A673 (cell line): ENCODE data around the gene OXSR1. TPM values are rescaled to one million over a fixed set of nuclear protein-coding genes. Genes with fewer than 3 reads are reported as not detected.

Experiments
- BruUV-seq: library from RNA; stranded (reverse); fragments of 400-500 nt; replicated peaks from 2 replicates; lab custom pipeline; 2021; lab: Mats Ljungman, UMichigan
- CTCF ChIA-PET: fragments of 300-600 bp; sonication (Branson Sonifier 250); formaldehyde crosslinking; loops from one replicate; lab custom pipeline; 2022; ENCODE audit warnings: antibody characterized with exemption; lab: Charles Lee
- POLR2A ChIA-PET: fragments of 300-600 bp; sonication (Branson Sonifier 250); formaldehyde crosslinking; loops from one replicate; lab custom pipeline; 2022; ENCODE audit warnings: antibody characterized with exemption; ENCODE audit not compliant: low non-redundant PET; lab: Charles Lee
- DNase-seq: peaks from one replicate; pipeline ENCODE4 v3.0.0-alpha.2; 2015; ENCODE audit warnings: low spot score
- H3K27ac ChIP-seq: fragments of 200-600 bp; sonication (generic); 2 replicates; pipeline ENCODE4 v1.5.1; 2016; ENCODE audit warnings: mixed run types, low read depth, mild to moderate bottlenecking, mixed read lengths, antibody characterized with exemption, low read length; ENCODE audit not compliant: poor library complexity, severe bottlenecking
- H3K27me3 ChIP-seq: fragments of 200-600 bp; sonication (generic); replicated peaks from 2 replicates; pipeline ENCODE4 v1.6.1; 2017; ENCODE audit warnings: mixed run types, low read depth, mild to moderate bottlenecking, mixed read lengths, antibody characterized with exemption, low read length; ENCODE audit not compliant: insufficient read depth, poor library complexity
- H3K36me3 ChIP-seq: fragments of 200-600 bp; sonication (generic); 2 replicates; pipeline ENCODE4 v1.6.1; 2016; ENCODE audit warnings: mixed run types, mild to moderate bottlenecking, mixed read lengths, antibody characterized with exemption, low read length; ENCODE audit not compliant: insufficient read depth, poor library complexity, severe bottlenecking
- H3K4me1 ChIP-seq: fragments of 200-600 bp; sonication (generic); 2 replicates; pipeline ENCODE4 v1.6.1; 2017; ENCODE audit warnings: mixed run types, mild to moderate bottlenecking, mixed read lengths, antibody characterized with exemption, low read length; ENCODE audit not compliant: insufficient read depth, poor library complexity, severe bottlenecking
- H3K4me3 ChIP-seq: fragments of 200-600 bp; sonication (generic); 2 replicates; pipeline ENCODE4 v1.5.1; 2016; ENCODE audit warnings: low read depth, mixed run types, mild to moderate bottlenecking, mixed read lengths, low read length; ENCODE audit not compliant: poor library complexity, severe bottlenecking
- H3K9me3 ChIP-seq: fragments of 200-600 bp; sonication (generic); 2 replicates; pipeline ENCODE4 v1.6.1; 2016; ENCODE audit warnings: mixed run types, low read depth, mild to moderate bottlenecking, mixed read lengths, antibody characterized with exemption, low read length; ENCODE audit not compliant: poor library complexity, severe bottlenecking
- EZH2 ChIP-seq: fragments of 200-600 bp; sonication (generic); IDR thresholded peaks from 2 replicates; pipeline ENCODE4 v1.6.1; 2017; ENCODE audit warnings: borderline replicate concordance, low read depth, mild to moderate bottlenecking, mixed read lengths, antibody characterized with exemption, low read length; ENCODE audit not compliant: poor library complexity, severe bottlenecking
- intact Hi-C: fragments of 100-400 bp; cut with micrococcal nuclease; formaldehyde crosslinking; loops from one replicate; pipeline ENCODE4 v1.10.0; 2022; ENCODE audit not compliant: unreplicated experiment
- total RNA-seq: library from RNA; stranded (reverse); gene quantifications from 2 replicates; pipeline ENCODE4 v1.2.3, GENCODE V29; 2021
- TF ChIP-seq, protein P1 (sequence below): fragments of 300-800, 200-600 bp; sonication (generic); conservative IDR thresholded peaks from 2 replicates; pipeline ENCODE4 v1.5.1; 2017; ENCODE audit warnings: low read depth, mild to moderate bottlenecking, antibody characterized with exemption, low read length, moderate library complexity, mixed read lengths

The OXSR1 gene
- total RNA-seq, 1 experiment from 2014 or later = 30.9 TPM

DNA sequence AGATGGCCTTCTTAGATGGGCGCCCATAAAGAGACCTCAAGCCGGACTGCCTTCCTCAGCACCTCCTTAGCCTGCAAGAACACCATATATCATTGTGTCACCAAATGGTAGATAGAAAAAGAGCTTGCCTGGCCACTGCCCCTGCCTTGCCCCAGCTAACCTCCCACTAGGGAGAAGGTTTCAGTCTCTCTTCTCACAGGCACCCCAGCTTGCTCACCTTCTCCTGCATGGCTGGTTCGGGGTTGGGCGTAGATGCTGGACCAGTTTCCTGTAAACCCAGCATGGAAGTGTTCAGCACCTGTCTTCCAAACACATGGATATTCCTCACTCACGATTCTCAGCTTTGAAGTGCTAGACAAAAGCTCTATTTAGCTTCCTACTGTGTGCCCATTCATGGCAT lies 113.5 kb downstream of the OXSR1 start:
- no peaks in the 10 kb centered on the region for H3K27me3 ChIP-seq
- H3K36me3 ChIP-seq = no peaks in the 10 kb centered on the region
- no peaks in the 10 kb centered on the region for H3K4me1 ChIP-seq
- H3K4me3 ChIP-seq = no peak overlapping the region
- intact Hi-C loops = no loop called here
- no peak overlapping the region for H3K27ac ChIP-seq
- no peaks in the 10 kb centered on the region for H3K9me3 ChIP-seq
- ChIA-PET CTCF (no interaction called here), POLR2A (no interaction called here)
- DNase-seq = no peak
- no TSS peak for BruUV-seq
- TF ChIP-seq, protein P1, sequence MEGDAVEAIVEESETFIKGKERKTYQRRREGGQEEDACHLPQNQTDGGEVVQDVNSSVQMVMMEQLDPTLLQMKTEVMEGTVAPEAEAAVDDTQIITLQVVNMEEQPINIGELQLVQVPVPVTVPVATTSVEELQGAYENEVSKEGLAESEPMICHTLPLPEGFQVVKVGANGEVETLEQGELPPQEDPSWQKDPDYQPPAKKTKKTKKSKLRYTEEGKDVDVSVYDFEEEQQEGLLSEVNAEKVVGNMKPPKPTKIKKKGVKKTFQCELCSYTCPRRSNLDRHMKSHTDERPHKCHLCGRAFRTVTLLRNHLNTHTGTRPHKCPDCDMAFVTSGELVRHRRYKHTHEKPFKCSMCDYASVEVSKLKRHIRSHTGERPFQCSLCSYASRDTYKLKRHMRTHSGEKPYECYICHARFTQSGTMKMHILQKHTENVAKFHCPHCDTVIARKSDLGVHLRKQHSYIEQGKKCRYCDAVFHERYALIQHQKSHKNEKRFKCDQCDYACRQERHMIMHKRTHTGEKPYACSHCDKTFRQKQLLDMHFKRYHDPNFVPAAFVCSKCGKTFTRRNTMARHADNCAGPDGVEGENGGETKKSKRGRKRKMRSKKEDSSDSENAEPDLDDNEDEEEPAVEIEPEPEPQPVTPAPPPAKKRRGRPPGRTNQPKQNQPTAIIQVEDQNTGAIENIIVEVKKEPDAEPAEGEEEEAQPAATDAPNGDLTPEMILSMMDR = no peak

DNA sequence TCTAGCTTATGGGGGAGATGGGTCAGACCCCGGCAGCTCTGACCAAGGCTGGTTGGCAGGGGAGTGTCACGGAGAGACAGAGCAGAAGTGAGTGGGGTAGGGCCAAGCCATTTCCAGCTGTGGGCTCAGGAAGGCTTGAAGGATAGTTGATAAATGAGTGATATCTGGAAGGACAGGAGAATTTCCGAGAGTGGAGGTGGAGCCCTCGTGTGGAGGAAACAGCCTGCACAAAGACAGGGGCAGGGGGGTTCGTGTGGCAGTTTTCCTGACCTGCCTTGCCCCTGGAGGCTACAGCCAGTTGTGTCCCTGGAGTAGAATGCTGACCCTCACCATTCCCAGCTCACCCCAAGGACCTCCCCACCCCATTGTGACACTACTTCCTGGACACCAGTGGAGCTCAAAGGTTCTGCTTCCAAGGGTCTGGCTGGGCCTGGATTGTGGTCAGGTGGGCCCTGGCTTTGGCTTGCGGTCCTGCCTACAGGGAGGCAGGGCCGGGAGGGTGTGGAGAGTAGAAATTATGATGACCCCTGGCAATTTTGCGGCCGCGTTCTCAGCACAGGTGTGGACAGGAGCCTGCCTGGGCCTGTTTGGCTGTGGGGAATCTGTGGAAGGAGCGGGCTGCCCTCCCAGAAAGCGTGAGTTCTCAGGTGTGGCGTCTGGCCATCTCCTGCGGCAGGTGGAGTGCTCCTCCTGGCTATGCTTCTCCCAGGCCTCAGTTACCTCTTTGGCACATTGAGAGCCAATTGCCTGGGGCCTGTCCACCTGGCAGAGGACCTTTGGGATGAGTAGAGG lies 116.8 kb downstream of the OXSR1 start, which contains the start of gene SLC22A14:
Gene SLC22A14, plus strand, starts transcription at position 400 of the 792 bp plus-strand sequence. CDS start 23,733 bp downstream, outside the sequence.
- intact Hi-C loops = loop anchor here (10.0 kb wide), 1 partner anchor 167 kb away; no protein-coding TSS in a partner anchor
- POLR2A ChIA-PET = no interaction called here
- H3K36me3 ChIP-seq = no peaks in the 10 kb centered on the region

DNA sequence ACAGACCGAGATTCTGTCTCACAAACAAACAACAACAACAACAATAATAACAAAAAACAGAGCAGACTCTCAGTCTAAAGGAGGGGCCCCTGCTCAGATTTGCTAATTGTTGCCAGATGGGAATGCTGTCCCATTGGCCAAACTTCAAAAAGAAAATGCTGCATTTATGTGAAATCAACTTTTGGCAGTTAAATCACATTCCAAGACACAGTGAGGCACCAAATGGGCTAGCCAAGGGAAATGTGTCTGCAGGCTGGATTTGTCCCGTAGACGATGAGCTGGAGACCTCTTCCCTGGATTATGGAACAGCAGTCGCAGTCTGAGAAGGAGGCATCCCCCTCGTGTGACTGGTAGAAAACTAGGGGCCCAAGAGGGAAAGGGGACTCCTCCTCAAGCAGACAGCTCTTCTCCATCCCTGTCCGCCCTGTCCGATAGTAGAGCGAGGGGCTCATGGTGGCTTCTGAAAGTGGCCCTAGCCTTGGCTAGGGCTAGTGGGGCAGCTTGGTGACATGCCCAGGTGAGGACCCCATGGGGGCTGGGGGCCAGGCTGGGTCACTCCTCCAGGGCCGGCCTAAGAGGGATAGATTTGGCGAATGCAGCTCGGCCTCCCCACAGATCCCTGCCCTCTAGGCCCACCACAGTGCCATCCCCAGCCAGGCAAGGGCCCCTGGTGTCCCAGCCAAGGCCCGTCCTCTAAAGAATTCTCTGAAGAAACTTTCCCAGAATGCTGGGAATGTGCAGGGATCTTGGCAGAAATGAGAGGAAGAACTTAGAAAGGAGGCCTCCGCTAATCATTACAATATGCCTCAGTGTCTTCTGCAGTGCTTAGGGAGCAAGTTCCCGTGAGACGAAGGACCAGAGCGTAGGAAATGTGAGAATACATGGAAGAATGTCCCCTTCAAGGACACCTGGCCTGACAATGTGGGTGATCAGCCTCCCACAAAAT lies 118.7 kb downstream of the OXSR1 start:
- no peaks in the 10 kb centered on the region for H3K27me3 ChIP-seq
- intact Hi-C loops = loop anchor here (10.0 kb wide), 1 partner anchor 169 kb away; no protein-coding TSS in a partner anchor
- CTCF ChIA-PET = no interaction called here

More for the DNA sequence above, 116.8 kb downstream of the OXSR1 start, which contains the start of gene SLC22A14:
- Histone ChIP-seq H3K27ac (no peak within 1 kb of the TSS), H3K4me1 (no peaks in the 10 kb centered on the region), H3K27me3 (no peaks in the 10 kb centered on the region), H3K9me3 (no peaks in the 10 kb centered on the region), H3K4me3 (no peak within 1 kb of the TSS)
- BruUV-seq = no TSS peak
- no peak for DNase-seq
- CTCF ChIA-PET = no interaction called here
- TF ChIP-seq, protein P1 = 0 out of 2 replicates have a peak, but pooled peaks have one; percentile 24
- no peak for TF ChIP-seq EZH2

More for the DNA sequence above, 118.7 kb downstream of the OXSR1 start:
- H3K36me3 ChIP-seq = no peaks in the 10 kb centered on the region
- H3K27ac ChIP-seq = no peak overlapping the region
- no peak overlapping the region for H3K4me3 ChIP-seq
- peak; percentile 3 for DNase-seq
- no peaks in the 10 kb centered on the region for H3K9me3 ChIP-seq
- POLR2A ChIA-PET = no interaction called here
- H3K4me1 ChIP-seq = no peaks in the 10 kb centered on the region
- BruUV-seq = no TSS peak
- no peak for TF ChIP-seq EZH2
- TF ChIP-seq, protein P1 = no peak
